NB4 (cell line): Measurements from ENCODE around the gene SH3YL1.

Source experiments
- DNase-seq: peaks from one replicate; pipeline ENCODE4 v3.0.0; 2010; ENCODE audit warnings: low read depth
- H3K4me3 ChIP-seq: one replicate; pipeline ENCODE4 v1.5.1; 2011; ENCODE audit warnings: mild to moderate bottlenecking, low read depth, low read length, moderate library complexity
- MYC ChIP-seq: IDR thresholded peaks from 2 replicates; pipeline ENCODE4 v1.6.1; 2011; ENCODE audit warnings: low read depth, low read length
- POLR2A ChIP-seq: IDR thresholded peaks from 2 replicates; pipeline ENCODE4 v1.6.1; 2011; ENCODE audit warnings: mild to moderate bottlenecking; ENCODE audit not compliant: insufficient read length; ENCODE audit errors: extremely low read depth
- TF ChIP-seq, protein P1 (sequence below): IDR thresholded peaks from one replicate; pipeline ENCODE4 v1.5.1; 2012; ENCODE audit warnings: low read depth, low read length
- TF ChIP-seq, protein P2 (sequence below): IDR thresholded peaks from 2 replicates; pipeline ENCODE4 v1.6.1; 2011; ENCODE audit warnings: low read depth, low read length

The SH3YL1 gene, protein sequence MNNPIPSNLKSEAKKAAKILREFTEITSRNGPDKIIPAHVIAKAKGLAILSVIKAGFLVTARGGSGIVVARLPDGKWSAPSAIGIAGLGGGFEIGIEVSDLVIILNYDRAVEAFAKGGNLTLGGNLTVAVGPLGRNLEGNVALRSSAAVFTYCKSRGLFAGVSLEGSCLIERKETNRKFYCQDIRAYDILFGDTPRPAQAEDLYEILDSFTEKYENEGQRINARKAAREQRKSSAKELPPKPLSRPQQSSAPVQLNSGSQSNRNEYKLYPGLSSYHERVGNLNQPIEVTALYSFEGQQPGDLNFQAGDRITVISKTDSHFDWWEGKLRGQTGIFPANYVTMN

DNA sequence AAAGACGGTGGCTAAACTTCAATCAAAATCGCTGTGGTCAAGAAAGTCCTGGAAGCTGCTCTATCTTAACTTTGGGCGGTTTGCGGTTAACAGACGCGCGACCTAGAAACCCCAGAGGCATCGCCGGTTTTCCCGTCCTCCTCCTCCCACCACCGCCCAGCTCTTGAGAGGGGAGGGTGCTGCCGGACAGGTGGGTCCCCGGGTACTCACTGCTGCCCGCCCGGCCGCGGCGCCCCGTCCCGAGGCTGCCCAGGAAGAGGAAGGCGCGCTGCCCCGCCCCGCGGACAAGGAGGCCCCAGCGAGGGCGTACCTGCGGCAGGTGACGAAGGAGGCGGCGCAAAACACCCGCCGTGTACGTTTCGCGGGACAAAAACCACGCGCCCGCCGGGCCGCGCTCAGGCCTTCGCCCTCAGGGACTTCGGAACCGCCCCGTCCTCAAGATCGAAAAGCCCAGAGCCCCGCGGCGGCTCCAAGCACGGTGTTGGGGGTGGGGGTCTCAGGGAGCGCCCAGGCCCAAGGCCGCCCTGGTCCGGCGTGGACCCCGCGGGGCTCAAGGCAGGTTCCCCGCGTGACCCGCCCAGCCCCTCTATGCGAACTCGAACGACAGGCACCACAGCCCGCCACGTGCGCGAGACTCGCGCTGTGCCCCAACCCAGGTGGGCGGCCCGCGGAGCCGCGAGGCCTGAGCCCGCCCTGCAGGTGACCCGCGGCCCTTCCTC, at the start of gene SH3YL1:
Gene SH3YL1, minus strand, starts transcription at position 259 of the 719 bp plus-strand sequence. Its CDS starts 48 bp downstream, at position 211.
- DNase-seq, result peak; percentile 38
- H3K4me3 ChIP-seq, result peak within 1 kb of the TSS; percentile 97
- no peak for TF ChIP-seq MYC
- TF ChIP-seq, protein P1, sequence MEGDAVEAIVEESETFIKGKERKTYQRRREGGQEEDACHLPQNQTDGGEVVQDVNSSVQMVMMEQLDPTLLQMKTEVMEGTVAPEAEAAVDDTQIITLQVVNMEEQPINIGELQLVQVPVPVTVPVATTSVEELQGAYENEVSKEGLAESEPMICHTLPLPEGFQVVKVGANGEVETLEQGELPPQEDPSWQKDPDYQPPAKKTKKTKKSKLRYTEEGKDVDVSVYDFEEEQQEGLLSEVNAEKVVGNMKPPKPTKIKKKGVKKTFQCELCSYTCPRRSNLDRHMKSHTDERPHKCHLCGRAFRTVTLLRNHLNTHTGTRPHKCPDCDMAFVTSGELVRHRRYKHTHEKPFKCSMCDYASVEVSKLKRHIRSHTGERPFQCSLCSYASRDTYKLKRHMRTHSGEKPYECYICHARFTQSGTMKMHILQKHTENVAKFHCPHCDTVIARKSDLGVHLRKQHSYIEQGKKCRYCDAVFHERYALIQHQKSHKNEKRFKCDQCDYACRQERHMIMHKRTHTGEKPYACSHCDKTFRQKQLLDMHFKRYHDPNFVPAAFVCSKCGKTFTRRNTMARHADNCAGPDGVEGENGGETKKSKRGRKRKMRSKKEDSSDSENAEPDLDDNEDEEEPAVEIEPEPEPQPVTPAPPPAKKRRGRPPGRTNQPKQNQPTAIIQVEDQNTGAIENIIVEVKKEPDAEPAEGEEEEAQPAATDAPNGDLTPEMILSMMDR, result no peak
- TF ChIP-seq, protein P2, sequence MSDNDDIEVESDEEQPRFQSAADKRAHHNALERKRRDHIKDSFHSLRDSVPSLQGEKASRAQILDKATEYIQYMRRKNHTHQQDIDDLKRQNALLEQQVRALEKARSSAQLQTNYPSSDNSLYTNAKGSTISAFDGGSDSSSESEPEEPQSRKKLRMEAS, result no peak
- TF ChIP-seq POLR2A, result no peak

DNA sequence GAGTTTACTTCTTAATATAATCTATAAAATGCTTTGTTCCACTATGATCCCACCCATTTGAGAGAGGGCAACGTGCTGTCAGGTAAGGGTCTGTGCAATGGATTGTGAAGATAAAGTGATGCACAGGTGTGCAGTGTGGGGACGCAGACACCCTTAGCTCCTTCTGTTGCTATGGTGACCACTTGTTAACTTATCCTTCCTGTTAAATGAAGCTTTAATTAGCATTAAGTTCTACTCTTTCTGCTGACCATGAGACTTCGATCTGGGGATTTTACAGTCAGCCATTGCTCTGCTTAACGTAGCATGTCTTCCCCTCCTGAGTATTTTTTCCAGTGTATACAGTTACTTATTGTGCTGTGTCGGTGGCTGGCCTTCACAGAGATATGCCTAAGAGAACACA, 47.2 kb upstream of the SH3YL1 start:
- no peak for DNase-seq
- H3K4me3 ChIP-seq, result no peak overlapping the region
- TF ChIP-seq POLR2A, result no peak
- TF ChIP-seq, protein P1, result no peak

DNA sequence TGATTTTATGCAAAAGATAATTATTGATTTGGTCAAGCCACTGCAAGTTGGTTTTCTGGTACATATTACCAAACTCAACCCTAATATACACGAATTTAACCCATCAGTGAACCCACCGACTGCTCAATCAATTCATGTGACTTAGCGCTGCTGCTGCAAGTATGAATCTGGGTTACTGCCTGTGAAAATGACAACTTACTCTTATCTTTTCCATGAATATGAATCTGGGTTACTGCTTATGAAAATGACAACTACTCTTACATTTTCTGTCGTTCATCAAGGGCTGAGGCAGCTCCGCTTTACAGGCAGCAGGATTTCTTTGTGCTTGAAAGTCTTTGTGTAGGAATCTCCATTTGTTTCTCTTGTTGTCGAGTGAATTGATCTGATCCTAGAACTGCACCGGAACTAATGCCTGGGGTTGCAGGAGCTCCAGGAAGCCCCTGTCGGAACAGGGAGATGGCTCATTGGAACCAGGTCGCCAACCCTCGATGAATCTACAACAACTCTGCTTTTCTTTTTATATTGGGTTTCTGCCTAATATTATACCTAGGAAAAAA, 46.2 kb upstream of the SH3YL1 start:
- no peak for DNase-seq
- TF ChIP-seq, protein P1, result no peak
- TF ChIP-seq, protein P2, result no peak
- TF ChIP-seq POLR2A (no peak), MYC (no peak)
- H3K4me3 ChIP-seq, result no peak overlapping the region

DNA sequence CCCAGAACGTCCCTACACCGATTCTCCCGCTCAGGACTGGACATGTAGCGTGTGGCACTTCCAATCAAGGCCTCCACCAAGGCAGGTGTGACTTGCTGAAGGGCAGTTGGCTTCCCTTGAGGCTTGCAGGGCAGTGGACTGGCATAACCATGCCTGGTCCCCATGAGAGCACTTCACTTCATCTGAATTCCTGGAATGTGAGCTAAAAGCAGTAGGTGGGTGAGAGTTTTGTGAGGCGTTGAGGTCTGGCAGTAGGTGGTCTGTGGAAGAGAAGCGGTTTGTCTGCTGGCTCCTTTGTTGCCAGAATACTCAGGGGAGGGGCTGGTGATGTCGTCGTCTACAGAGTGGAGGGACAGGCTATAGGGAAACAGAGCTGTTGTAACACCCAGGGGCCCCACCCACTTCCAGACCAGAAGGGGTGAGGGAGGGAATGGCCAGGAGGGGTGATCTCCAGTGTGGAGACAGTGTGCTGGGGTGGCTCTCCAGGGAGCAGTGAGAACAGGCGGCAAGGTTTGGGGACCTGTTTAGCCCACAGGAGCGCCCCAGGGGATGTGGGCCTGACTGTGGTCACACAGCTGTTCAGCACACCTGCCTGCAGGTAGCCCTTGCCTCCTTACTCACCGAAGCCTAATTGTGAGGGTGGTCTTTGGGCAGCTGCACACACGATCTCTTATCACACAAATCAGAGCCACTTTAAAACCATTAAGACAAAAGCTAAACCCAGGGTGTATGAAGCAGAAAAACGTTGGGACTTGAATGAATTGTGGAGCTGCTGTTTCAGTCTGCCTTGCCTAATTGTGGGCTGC, 45.5 kb upstream of the SH3YL1 start:
- peak; percentile 33 for DNase-seq
- no peak overlapping the region for H3K4me3 ChIP-seq
- TF ChIP-seq MYC (no peak), POLR2A (no peak)
- TF ChIP-seq, protein P1, result no peak
- TF ChIP-seq, protein P2, result no peak

DNA sequence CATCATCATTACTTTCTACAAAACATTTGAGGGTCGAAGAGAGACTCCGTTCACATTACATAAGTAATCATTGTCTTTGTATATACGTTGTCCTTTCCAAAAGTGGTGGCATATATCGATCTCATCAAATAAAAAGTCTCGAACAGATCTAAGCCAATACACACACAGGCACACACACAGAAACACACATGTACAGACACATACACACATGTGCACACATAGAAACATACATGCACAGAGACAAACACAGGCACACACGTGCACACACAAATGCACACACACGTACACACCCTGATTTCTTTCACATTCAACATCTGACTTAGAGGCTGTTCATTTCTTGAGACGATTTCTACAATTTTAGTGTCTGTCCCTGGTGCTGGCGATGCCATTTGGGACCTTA, 41.5 kb upstream of the SH3YL1 start:
- DNase-seq, result no peak
- TF ChIP-seq MYC (no peak), POLR2A (no peak)
- TF ChIP-seq, protein P2, result no peak
- TF ChIP-seq, protein P1, result no peak
- H3K4me3 ChIP-seq, result no peak overlapping the region
